GM21526 (cell line): ENCODE results near the gene SCG2.

Experiments
- ATAC-seq: cut with Tn5 transposase; IDR thresholded peaks from one replicate; pipeline ENCODE4 v1.9.1; 2021; ENCODE audit warnings: moderate library complexity; ENCODE audit not compliant: unreplicated experiment, low FRiP score

SCG2 gene, protein sequence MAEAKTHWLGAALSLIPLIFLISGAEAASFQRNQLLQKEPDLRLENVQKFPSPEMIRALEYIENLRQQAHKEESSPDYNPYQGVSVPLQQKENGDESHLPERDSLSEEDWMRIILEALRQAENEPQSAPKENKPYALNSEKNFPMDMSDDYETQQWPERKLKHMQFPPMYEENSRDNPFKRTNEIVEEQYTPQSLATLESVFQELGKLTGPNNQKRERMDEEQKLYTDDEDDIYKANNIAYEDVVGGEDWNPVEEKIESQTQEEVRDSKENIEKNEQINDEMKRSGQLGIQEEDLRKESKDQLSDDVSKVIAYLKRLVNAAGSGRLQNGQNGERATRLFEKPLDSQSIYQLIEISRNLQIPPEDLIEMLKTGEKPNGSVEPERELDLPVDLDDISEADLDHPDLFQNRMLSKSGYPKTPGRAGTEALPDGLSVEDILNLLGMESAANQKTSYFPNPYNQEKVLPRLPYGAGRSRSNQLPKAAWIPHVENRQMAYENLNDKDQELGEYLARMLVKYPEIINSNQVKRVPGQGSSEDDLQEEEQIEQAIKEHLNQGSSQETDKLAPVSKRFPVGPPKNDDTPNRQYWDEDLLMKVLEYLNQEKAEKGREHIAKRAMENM

DNA sequence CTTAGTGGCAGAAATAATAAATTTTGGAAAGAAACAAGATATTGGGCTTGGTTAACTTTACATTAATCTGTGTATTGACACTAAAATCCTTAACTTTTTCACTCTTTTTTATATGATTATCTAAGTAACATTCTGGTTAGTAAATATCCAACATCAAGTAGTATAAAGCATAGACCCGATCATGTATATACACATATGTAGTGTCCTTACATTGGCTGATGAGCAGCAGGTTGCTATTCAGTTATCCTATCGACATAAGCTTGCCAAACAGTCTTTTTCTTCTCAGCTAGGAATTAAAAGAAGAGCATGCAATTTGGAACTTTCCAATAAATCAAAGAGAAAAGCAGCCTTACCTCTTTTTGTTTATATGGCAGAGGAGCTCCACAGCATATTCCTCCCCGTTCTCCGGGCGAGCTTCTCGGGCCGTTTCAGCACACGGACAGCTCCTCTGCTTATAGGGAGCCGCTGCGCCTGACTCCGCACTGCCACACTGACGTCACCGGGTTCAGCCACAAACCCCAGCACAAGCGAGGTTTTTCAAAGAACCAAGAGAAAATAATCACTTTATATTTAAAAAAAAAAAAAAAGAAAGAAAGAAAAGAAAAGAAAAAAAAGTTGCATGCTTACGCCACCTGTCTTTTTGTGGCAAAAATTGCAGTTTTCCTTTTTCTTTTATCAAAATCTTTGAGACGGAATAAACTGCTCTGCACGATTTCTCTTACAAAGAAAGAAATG, at the start of gene SCG2:
TSS of gene SCG2 (minus strand) at position 430 of the 735 bp plus-strand sequence. CDS start 3,079 bp downstream, outside the sequence.
- ATAC-seq: peak; percentile 68

GRCh38 chr2:223649554-223650533, 47.7 kb upstream of the SCG2 start:
- no peak for ATAC-seq

GRCh38 chr2:223648755-223649154, 46.6 kb upstream of the SCG2 start:
- ATAC-seq: no peak

DNA sequence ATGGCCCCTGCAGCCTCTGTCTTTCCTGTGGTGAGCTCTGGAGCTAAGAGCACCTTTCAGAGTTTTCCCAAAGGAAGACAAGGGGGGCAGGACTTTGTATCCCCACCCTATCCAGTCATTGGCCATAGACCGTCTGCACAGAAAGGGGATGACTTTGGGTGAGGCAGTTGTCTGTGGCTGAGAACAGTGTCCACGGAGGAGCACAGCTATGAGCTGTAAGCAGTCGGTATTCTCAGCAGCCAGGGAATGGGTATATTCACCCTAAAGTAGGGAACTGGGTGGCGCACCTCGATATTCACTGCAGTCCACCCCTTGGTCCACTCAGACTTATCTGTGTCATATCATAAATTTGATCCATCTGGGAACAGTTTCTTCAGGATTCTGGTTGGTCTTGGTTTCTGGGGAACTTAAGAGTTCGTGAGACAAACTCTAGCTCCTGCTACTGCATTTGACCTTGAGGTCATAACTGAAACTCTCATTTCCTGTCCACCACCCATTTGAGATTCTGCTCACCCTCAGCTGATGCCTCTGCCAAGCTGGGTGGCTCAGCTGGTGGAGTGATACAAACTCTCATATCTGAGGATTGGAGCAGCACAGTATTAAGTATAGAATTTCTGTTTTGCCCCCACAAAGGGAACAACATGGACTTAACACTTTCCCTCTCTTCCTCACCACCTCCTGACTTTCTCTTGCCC, 45.2 kb upstream of the SCG2 start:
- peak; percentile 86 for ATAC-seq

DNA sequence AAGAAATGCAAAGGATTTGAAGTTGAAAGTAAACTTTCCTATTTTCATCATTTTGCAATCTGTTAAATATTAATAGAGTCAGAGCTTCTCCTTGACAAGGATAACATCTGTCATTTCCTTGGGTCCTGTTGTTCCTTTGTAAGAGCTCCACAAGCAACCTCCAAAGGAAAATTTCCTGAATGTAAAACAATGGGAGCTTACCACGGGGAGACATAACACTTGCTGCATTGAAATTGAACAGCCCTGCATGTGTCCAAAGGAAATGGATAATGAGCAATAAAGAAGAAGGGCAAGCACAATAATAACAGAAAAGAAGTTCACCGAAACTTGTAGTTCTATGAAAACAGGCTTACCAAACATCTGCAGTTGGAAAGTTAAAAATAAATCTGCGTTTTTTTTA, 42.0 kb upstream of the SCG2 start:
- no peak for ATAC-seq

DNA sequence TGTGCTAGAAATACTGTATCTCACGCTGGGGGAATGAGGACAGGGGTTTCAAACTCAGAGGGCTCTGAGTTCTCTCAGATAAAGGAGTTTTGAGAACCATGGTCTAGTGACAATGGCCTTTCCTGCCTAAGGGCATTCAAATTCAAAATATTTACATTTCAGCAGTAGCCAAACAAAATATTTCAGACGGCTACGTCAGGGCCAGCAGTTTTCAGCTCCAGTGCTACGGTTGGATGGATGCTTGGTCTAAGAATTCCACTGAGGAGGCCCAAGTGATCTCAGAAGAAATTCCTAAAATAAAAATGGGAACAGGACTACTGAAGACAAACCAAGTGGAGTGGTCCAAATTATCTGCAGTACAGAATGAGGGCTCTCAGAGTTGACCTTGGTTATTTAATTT, 41.1 kb upstream of the SCG2 start:
- no peak for ATAC-seq

- ATAC-seq: no peak
Observed at GRCh38 chr2:223642506-223642905, 40.3 kb upstream of the SCG2 start.

- ATAC-seq: no peak
Observed at GRCh38 chr2:223641082-223641481, 38.9 kb upstream of the SCG2 start.

GRCh38 chr2:223635080-223635479, 32.9 kb upstream of the SCG2 start:
- no peak for ATAC-seq

GRCh38 chr2:223634238-223634637, 32.1 kb upstream of the SCG2 start:
- ATAC-seq: no peak

- no peak for ATAC-seq
Observed at GRCh38 chr2:223633656-223634055, 31.5 kb upstream of the SCG2 start.

DNA sequence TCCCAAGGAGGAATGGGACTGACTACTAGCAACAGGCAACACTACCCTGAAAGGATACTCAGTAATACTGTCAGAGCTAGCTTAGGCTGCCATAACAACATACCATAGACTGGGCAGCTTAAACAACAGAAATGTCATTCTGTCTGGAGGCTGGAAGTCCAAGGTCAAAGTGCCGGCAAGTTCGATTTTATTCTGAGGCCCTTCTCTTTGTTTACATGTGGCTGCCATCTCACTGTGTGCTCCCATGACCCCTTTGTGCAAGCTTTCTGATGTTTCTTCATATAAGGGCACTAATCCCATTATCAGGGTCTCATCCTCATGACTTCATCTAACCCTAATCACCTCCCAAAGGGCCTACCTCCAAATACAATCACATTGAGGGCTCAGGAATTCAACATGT, 30.7 kb upstream of the SCG2 start:
- ATAC-seq: no peak

GRCh38 chr2:223626716-223627115, 24.6 kb upstream of the SCG2 start:
- ATAC-seq: no peak

DNA sequence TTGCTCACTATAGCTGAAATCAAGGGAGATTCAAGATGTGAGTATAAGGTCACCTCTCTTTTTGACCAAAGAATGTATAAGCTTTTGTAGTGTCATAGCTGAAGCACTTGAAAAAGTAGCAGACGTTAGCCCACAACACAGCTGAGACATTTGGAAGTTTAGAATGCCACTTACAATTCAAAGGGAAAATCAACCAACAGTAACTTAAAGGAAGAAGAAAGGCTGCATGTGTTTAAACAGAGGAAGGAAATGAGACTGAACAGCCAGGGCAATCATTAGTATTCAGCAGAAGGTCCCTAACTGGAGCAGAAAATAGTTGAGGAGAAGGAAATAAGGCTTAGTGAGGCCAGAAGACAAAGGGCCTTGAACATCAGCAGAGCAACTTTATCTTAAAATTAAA, 23.5 kb upstream of the SCG2 start:
- no peak for ATAC-seq

DNA sequence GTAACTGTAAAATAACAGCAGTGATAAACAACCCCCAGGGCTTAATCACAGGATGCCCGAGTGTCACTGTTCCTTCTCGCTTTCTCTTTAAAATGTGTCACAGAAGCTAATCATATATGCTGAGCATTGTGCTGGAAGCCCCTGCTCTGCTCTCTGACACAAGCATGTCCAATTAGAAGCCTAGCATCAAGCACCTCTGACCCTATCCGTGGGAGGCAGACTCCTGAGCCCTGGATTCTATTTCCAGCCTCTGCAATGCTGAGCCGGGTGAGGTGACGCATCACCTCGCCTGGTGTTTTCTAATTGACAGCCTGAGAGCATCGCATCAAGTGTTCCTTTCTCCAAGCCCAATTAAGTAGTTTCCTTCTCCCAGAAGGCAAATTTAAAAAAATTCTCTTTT, 19.7 kb upstream of the SCG2 start:
- no peak for ATAC-seq

DNA sequence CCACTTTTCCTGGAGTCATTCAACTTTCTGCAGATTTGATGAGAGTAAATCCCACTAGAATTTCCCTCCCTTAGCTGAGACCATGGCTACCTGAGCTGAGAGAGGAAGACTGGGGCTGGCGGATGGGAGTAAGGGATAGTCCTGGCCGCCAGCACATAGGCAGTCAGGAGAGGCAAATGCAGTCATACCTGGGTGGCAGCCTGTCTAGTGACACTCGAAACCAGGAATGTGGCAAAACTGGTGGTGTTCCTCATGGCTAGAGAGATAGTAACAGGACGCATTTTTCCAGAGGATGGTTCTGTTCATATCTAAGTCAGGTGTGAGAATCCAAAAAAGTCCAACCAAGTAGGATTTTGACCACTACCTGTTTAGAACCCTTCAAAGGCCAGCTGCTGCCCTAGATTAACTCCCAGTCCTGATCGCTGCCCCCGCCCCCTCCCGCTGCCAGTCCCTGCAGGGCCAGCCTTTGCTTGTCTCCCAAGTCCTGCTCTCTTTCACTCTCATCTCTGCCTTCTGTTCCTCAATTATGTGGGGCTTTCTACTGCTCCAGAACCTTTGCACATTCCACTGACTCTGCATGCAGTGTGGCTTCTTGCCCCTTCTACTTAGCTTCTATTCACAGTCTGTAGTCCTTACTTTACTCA, 17.4 kb upstream of the SCG2 start:
- ATAC-seq: no peak

DNA sequence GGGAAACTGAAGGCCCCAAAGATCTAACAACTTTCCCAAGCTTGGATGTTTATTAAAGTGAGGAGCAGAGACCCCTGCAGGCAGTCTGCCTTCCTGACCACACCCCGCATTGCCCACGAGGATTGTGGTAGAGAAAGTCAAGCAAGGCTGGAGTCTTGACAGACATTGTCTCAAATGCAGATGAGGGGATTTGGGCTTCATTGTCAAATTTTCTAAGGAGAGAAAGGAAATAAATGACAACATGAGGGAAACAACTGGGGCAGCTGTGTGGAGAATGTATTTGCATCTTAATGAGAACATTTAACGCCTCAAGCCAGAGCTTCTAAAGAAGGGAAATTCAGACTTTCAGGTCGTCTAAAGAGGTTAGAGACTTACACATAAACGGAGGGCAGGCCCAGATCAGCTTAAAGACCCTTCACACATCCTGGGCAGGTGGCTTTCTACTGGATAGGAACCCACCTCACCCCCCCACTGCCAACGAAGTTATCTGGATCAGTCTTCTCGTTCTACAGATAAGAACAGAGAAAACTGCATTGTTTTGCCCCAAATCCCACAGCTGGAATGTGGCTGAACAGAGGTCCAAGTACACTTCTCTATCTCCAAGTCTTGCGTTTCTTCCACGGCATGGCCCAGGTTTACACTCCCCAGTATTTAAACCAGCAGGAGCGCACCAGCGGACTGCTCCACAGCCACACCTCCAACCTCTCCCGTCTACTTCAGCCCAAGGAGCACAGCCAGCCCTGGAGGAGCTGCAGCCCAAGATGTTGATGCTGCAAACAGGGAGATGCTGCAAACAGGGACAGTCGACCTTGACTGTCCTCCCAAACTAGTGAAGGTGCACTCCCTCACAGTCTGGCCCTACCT, 16.2 kb upstream of the SCG2 start:
- no peak for ATAC-seq

DNA sequence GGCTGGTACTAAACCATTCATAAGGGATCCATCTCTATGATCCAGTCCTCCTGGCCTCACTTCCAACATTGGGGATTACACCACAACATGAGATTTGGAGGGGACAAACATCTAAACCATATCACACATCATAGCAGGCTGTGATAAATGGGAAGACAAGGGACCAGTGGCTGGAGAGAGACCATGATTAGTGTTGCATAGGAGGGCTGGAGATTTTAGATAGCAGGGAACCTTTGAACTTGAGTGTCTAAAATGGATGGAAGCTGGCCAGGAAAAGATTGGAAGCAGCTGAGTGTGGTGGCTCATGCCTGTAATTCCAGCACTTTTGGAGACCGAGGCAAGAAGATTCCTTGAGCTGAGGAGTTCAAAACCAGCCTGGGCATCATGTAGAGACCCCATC, 12.4 kb upstream of the SCG2 start:
- ATAC-seq: no peak
